ENCODE results near the gene MAOA.
"Not testable (repeated sequence)": the region's sequence is repeated elsewhere in the genome, so short reads cannot be mapped to it uniquely, and the experiment has no call there.

MAOA gene

GRCh38 chrX:43717161-43717560 lies 61.1 kb downstream of the MAOA start:
- no peak for TF ChIP-seq ZNF274 (IDR thresholded peaks at IDR 0.05; ENCODE audit: low read depth, low read length)
- no peak overlapping the region for H3K4me3 ChIP-seq (ENCODE audit: low read length)

- no peak for TF ChIP-seq ZNF274 (IDR thresholded peaks at IDR 0.05; ENCODE audit: low read depth, low read length)
- no peak overlapping the region for H3K4me3 ChIP-seq (ENCODE audit: low read length)
Observed at GRCh38 chrX:43718081-43718480, 62.0 kb downstream of the MAOA start.

- H3K4me3 ChIP-seq (ENCODE audit: low read length) = no peak overlapping the region
- no peak for TF ChIP-seq ZNF274 (IDR thresholded peaks at IDR 0.05; ENCODE audit: low read depth, low read length)
Observed at GRCh38 chrX:43718546-43718945, 62.4 kb downstream of the MAOA start.

- H3K4me3 ChIP-seq (ENCODE audit: low read length) = no peak overlapping the region
- no peak for TF ChIP-seq ZNF274 (IDR thresholded peaks at IDR 0.05; ENCODE audit: low read depth, low read length)
Observed at GRCh38 chrX:43718956-43719355, 62.9 kb downstream of the MAOA start.

GRCh38 chrX:43720082-43720481 lies 64.0 kb downstream of the MAOA start:
- no peak overlapping the region for H3K4me3 ChIP-seq (ENCODE audit: low read length)
- no peak for TF ChIP-seq ZNF274 (IDR thresholded peaks at IDR 0.05; ENCODE audit: low read depth, low read length)

- TF ChIP-seq ZNF274 (IDR thresholded peaks at IDR 0.05; ENCODE audit: low read depth, low read length) = no peak
- H3K4me3 ChIP-seq (ENCODE audit: low read length) = no peak overlapping the region
Observed at GRCh38 chrX:43720961-43721360, 64.9 kb downstream of the MAOA start.

GRCh38 chrX:43725227-43725626 lies 69.1 kb downstream of the MAOA start:
- not testable (repeated sequence) for H3K4me3 ChIP-seq (ENCODE audit: low read length)

GRCh38 chrX:43727254-43727653 lies 71.2 kb downstream of the MAOA start:
- not testable (repeated sequence) for H3K4me3 ChIP-seq (ENCODE audit: low read length)

GRCh38 chrX:43728002-43728401 lies 71.9 kb downstream of the MAOA start:
- TF ChIP-seq ZNF274 (IDR thresholded peaks at IDR 0.05; ENCODE audit: low read depth, low read length) = no peak
- no peak overlapping the region for H3K4me3 ChIP-seq (ENCODE audit: low read length)

- H3K4me3 ChIP-seq (ENCODE audit: low read length) = no peak overlapping the region
- TF ChIP-seq ZNF274 (IDR thresholded peaks at IDR 0.05; ENCODE audit: low read depth, low read length) = no peak
Observed at GRCh38 chrX:43728966-43729365, 72.9 kb downstream of the MAOA start.

- no peak for TF ChIP-seq ZNF274 (IDR thresholded peaks at IDR 0.05; ENCODE audit: low read depth, low read length)
- no peak overlapping the region for H3K4me3 ChIP-seq (ENCODE audit: low read length)
Observed at GRCh38 chrX:43731086-43731485, 75.0 kb downstream of the MAOA start.

GRCh38 chrX:43733699-43734098 lies 77.6 kb downstream of the MAOA start:
- no peak overlapping the region for H3K4me3 ChIP-seq (ENCODE audit: low read length)
- TF ChIP-seq ZNF274 (IDR thresholded peaks at IDR 0.05; ENCODE audit: low read depth, low read length) = no peak

- no peak overlapping the region for H3K4me3 ChIP-seq (ENCODE audit: low read length)
- TF ChIP-seq ZNF274 (IDR thresholded peaks at IDR 0.05; ENCODE audit: low read depth, low read length) = no peak
Observed at GRCh38 chrX:43734444-43734843, 78.3 kb downstream of the MAOA start.

- no peak for TF ChIP-seq ZNF274 (IDR thresholded peaks at IDR 0.05; ENCODE audit: low read depth, low read length)
Observed at GRCh38 chrX:43735534-43735933, 79.4 kb downstream of the MAOA start.

GRCh38 chrX:43735957-43736356 lies 79.9 kb downstream of the MAOA start:
- no peak for TF ChIP-seq ZNF274 (IDR thresholded peaks at IDR 0.05; ENCODE audit: low read depth, low read length)
- no peak overlapping the region for H3K4me3 ChIP-seq (ENCODE audit: low read length)

More at GRCh38 chrX:43735534-43735933, 79.4 kb downstream of the MAOA start:
- no peak overlapping the region for H3K4me3 ChIP-seq (ENCODE audit: low read length)

- no peak overlapping the region for H3K4me3 ChIP-seq (ENCODE audit: low read length)
- TF ChIP-seq ZNF274 (IDR thresholded peaks at IDR 0.05; ENCODE audit: low read depth, low read length) = no peak
Observed at GRCh38 chrX:43741843-43742573, 85.9 kb downstream of the MAOA start.

Data from GM08714 (cell line).